ENCODE data around the gene TRANK1.
"Not testable (repeated sequence)": the region's sequence is repeated elsewhere in the genome, so short reads cannot be mapped to it uniquely, and the experiment has no call there.

TRANK1 gene

DNA sequence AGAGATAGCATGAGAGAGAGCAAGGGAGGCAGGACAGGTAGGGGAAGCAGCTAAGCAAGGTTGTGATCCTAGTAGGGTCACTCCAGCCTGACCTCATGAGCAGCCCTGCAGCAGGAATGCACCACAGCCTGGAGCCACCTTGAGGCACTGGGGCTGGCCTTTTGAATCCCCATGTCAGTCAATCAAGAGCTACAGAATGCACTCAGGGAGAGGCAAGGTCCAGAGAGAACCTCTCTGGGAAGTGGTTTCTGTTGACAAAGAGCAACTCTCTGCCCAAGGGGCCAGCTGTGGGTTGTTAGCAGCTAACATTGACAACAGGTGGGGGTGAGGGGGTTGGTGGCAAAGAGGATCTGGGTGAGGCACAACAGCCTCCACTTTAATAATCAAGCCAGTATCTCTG is 54.6 kb downstream of the TRANK1 start:
- no peak for DNase-seq

DNA sequence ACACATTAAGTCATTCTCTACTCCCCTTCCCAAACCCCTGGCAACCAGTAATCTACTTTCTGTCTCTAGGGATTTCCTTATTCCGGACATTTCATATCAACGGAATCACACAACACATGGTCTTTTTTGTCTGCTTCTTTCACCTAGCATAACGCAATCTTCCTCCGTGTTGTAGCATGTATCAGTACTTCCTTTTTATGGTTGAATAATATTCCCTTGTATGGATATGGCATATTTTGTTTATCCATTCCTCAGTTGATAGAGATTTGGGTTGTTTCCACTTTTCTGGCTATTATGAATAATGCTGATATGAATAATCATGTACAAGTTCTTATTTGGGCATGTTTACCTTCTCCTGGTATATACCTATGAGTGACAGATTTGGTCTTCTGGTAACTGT is 63.1 kb downstream of the TRANK1 start:
- no peak for DNase-seq

GRCh38 chr3:36879842-36880241 is 65.0 kb downstream of the TRANK1 start:
- not testable (repeated sequence) for DNase-seq

GRCh38 chr3:36877930-36878685 is 66.7 kb downstream of the TRANK1 start:
- DNase-seq, result no peak

DNA sequence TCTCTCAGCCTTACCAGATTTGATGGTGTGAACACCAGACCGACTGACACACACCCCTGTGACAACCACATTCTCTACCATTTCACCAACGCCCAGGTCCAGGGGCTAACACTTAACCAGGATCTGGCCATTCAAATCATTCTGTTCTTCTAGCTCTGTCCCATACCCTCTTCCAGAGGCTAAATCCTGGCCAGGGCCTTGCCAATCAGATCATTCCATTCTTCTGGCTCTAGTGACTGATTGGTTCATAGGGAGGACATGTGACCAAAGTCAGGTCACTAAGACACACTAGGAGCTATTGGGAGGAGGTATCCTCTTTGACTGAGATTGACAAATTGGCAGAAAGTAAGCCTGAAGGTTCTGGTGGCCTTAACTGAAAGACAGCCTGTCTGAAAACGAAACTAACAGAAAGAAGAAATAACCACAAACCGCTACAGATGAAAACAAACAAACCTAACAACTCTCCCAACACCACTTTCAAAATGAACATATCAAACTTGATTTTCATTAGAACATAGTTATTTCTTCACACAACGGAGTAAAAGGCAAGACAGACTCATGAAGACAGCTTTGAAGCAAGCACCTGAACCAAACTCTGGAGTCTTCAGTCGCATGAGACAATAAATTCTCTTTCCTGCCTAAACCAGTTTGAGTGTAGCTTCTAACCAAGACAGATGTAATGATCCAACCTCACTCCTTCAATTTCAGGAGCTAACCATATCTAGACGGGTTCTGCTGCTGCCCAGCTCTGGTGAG is 68.5 kb downstream of the TRANK1 start:
- no peak for DNase-seq

DNA sequence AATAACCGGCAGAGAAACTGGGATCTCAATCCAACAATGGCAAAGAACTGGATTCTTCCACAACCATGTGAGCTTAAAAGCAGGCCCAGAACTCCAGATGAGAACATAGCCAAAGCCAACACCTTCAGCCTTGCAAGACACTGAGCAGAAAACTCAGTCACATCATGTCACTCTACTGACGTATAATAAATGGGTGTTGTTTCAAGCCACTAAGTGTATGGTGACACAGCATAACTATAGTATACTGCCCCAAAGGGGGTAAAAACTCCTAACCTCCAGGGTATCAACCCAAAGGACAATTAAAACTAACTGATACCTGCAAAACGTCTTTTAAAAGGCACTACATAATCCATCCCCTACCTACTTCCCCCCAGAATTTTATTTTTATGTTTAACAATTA is 69.5 kb downstream of the TRANK1 start:
- DNase-seq, result no peak

DNA sequence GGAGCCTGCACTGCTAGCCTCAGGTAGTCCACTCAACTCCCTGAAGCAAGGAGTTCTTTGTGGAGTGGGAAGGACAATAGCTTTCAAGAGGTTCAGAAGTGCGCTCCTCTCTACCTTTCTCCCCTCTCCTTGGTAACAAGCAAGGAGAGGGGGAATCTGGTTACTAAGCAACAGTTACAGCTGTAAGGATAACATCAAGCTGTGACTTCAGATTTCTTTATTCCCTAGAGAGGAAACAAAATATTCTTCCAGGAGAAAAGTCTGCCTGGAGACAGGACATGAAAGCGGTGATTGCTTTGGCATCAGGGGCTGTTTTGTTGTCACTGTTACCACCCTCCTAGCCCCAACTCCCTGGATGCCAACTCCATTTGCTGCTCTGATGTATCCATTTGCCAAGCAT is 70.4 kb downstream of the TRANK1 start:
- DNase-seq, result no peak

DNA sequence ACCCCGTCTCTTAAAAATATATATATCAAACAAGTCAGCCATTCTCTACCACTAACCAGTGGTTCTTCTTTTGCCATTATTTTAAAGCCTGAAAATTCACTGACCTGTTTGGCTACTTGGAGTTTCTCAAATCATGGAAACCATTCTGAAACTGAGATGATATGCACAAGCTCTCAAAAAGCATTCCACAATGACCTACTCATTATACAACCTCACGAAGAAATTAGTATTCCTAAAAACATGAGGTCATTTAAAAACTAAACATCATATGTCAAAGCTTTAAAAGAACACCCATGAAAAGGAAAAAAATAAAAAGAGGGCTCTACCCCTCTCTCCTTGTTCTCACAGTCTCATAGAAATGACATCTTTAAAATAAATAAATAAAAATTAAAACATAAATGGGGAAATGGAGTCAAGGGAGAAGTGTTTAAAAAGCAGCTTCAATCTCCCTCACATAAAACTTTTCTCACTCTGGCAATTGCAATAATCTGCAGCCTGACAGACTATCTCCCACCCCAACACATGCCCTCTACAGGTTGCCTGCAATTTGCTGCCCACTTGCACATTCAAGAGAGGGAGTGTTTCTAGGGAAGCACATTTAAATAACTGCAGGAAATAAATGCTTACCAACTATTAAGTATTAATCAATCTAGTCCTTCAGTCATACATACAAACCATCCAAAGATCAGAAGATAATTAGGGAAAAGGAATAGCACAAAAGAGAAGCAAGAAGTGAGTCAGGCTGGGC is 73.3 kb downstream of the TRANK1 start:
- no peak for DNase-seq

- DNase-seq, result no peak
Measured at GRCh38 chr3:36868614-36869436, 76.0 kb downstream of the TRANK1 start.

DNA sequence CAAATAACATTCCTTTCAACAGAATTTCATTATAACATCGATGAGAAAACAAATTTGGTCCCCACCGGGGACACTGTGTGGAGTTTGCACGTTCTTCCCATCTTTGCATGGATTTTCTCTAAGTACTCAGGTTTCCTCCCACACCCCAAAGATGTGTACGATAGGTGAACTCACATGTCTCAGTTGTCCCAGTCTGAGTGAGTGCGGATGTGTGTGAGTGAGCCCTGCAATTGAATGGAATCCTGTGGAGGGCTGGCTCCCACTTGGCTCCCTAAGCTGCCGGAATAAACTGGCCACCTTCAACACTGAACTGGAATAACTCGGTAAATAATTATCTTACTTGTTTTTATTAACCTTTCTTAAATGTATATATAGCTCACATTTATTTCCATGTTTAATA is 77.0 kb downstream of the TRANK1 start:
- DNase-seq, result no peak

GRCh38 chr3:36866368-36866767 is 78.5 kb downstream of the TRANK1 start:
- no peak for DNase-seq

DNA sequence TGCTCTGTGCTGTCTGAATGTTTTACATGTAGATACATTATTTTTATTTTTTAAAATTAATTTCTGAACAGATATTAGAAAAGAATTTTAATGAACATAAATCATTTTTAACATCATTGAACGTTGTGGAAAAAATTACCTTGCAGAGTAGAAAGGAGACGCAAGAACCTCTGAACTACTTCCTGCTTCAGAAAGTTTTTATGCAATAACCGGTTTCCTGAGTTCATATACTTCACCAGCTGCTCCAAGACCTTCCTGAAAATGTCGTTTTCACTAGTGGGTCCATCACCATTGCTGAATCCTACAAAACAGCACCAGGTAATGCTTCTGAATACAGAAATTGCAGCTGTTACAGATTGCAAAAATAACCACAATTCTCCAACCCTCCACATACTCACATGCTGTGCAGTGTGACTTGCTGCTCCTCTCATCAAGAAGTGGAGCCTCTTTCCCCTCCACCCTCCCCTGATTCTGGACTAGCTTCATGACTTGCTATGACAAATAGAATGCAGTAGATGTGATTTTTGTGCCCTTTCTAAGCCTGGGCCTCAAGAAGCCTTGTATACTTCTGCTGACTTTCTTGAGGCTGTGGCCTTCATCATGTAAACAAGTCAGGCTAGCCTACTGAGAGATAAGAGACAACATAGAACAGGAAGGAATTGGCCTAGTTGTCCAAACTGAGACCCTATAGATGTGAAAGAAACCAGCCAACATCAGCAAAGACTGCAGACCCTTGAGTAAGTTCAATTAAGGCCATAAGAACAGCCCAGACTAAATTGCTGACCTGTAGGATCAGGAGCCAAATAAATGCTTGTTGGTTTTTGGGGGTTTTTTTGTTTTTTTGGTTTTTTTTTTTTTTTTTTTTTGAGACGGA is 80.4 kb downstream of the TRANK1 start:
- no peak for DNase-seq

DNA sequence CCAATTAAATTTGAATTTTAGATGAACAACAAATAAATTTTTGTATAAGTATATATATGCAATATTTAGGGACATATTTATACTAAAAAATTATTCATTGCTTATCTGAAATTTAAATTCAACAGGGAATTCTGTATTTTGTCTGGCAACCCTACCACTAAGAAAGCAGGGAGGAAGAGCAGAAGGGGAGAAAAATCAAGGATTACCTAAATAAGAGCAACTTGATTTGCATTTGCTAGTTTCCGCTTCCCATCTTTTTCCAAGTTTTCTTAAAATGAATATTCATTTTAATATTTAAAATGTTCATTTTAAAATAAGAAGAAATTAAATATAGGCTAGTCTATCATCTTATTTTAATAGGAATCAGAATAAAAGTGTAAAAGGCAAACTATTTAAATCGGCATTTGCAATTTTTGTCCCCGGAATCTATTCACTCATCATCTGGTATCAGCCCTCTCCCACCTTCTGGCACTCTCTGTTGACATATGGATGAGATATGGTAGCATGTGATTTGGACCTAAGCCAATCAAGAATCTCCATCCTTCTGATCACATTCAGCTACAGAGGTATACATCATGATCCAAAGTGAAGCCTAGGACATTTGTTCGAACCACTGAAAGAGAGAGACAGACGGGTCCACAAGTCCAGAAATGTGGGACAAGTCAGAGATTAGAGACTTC is 82.6 kb downstream of the TRANK1 start:
- no peak for DNase-seq

DNA sequence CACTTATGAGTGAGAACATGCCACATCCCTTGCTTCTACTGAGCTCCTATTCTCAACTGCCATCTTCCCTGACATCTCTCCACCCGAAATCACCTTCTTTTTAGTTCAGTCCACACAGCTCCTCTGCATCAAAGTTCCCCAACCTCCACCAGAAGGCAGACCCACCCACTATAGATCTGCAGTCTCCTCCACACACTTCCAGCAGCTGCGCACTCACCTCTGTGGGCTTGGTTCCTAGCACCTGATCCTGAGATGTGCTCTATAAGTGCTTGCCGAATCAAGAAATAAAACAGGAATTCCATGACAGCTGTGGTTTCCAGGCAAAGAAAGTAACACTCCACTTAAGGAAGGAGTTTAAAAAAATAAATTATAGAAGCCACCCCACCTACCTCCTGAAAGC is 85.4 kb downstream of the TRANK1 start:
- no peak for DNase-seq

DNA sequence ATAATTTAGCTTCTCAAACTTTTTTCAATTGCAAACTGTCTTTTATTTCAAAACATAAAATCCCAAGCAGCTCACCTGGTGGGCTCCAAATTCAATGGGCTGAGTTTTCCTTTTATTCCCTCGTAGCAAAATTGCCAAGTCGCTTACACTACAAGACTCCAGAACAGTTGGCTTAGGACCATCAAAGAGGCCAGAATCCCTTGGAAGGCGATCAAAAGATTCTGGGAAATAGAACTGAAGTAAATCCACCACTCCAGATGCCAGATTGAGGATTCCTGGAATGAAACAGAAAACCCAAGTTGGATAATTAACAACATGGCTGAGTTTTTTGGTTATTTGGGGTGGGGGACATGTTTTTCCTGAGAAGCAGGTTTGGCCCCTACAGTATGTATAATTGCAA is 92.8 kb downstream of the TRANK1 start:
- DNase-seq, result no peak

- DNase-seq, result no peak
Measured at GRCh38 chr3:36850743-36851142, 94.1 kb downstream of the TRANK1 start.

- DNase-seq, result no peak
Measured at GRCh38 chr3:36846406-36846805, 98.4 kb downstream of the TRANK1 start.

DNA sequence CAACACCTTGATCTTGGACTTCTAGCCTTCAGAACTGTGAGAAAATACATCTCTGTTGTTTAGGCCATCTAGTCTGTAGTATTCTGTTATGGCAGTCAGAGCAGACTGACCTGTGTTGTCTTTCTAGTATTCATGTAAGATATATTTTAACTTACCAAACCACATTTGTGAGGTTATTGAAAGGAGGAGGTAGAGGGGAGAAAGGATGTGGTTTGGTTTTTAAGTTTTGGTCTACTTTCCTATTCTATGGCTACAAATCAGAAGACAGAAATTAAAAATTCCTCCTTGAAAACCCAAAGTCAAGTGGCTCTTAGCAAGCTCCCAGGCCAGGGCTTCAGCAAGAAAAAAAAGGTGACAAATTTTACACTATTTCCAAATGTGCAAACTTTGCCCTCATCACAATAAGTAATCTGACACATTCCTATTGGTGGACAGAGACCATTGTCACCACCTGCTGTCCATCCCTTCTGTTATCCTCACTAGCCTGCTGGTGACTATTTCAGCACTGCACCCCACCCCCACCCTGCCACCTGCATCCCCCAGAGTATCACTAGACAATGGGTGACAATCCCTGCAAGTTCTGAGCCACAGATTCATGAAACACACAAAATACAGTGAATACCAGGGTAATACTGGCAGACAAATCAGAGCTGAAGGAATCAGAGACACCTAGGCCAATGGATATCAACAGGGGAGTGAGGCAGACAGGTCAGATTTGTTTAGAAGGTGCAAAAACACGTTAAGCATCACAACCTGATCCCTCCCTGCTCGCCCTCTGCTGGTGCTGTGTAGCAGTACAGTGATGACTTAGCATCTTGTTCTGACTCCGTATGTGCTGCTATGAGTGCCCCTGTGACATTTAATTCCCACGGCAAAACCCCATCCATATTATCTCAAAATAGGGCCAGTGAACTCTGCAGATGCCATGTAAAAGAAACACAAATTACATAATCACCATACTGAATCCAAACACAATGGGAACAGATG is 101.5 kb downstream of the TRANK1 start:
- no peak for DNase-seq

DNA sequence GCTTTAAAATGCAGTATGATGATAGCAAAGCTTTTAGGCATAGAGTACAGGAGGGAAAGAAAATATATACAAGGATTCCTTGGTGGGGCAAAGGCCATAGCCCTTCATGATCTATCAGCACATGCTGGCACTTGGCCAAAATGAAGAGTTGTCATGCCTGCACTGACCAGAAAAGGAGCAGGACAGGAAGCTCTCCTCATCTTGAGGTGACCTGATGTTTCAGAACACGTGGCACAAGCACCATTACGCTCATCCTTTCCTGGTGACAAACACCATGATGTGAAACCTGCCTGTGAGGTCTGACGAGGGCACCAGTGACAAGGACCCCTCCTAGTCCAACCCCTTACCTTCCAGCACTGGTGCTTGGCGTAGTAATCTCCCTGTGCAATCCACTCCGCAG is 102.6 kb downstream of the TRANK1 start:
- DNase-seq, result no peak

GRCh38 chr3:36840453-36840921 is 104.4 kb downstream of the TRANK1 start:
- no peak for DNase-seq
